ENCODE data around the gene TSKU.
A peak's percentile ranks its signal among the peaks of the same experiment; 100 is the strongest.

TSKU gene

GRCh38 chr11:76753449-76753848, 29.7 kb upstream of the TSKU start:
- DNase-seq: no peak

DNA sequence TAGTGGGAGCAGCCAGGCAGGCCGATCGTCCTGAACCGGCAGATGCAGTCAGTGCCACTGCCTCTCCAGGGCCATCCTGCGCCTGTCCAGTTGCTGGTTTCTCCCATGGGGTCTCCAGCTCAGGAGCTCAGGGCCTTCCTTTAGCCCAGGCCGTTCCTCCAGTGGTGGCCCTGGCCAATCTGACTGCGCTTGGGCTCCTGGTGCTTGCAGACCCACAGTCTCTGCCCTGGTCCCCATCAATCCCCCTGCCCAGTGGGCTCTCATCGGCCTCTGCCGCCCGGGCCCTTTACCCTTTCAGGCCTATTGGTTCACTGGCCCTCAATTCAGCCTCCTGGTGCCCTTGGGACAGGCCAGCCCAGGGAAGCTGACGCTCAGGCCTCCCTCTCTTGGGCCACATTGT, 29.2 kb upstream of the TSKU start:
- DNase-seq: no peak

- no peak for DNase-seq
Observed at GRCh38 chr11:76756341-76756741, 26.8 kb upstream of the TSKU start.

- DNase-seq: no peak
Observed at GRCh38 chr11:76758311-76758710, 24.8 kb upstream of the TSKU start.

DNA sequence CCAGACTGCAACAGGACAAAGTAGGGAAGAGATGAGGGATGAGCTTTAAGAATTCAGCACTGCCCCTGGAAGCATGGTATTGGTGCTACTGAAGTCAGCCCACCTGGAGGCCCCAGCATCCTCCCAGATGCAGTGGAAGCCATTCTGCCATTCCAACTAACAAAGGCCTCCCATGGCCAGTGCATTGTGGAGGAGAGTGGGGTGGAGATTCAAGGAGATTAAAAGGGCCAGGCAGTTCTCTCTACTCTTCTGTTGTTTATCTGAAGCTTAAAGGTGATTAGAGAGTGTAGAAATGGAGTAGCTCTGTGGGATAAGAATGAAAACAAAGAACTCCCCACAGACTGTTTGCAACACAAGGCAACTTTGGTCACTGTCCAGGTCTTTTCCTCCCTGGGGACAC, 24.1 kb upstream of the TSKU start:
- no peak for DNase-seq

- no peak for DNase-seq
Observed at GRCh38 chr11:76759517-76759916, 23.6 kb upstream of the TSKU start.

DNA sequence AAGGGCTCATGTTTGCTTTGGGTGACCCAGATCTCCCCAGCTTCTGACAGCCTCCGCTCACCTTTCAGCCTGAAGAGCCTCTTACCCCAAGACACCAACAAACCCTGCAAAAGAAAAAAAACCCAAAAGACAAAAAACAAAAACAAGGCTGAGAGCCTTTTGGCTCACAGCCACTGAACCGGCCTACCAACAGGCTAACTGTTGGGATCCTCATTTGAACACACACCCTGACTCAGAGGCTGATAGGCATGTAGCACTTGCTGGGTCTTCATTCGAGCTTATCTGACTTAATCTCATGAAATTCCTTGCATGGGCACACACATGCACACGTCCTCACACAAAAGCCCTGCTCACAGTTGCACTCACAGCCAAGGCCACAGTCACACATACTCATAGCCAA, 22.9 kb upstream of the TSKU start:
- DNase-seq: no peak

DNA sequence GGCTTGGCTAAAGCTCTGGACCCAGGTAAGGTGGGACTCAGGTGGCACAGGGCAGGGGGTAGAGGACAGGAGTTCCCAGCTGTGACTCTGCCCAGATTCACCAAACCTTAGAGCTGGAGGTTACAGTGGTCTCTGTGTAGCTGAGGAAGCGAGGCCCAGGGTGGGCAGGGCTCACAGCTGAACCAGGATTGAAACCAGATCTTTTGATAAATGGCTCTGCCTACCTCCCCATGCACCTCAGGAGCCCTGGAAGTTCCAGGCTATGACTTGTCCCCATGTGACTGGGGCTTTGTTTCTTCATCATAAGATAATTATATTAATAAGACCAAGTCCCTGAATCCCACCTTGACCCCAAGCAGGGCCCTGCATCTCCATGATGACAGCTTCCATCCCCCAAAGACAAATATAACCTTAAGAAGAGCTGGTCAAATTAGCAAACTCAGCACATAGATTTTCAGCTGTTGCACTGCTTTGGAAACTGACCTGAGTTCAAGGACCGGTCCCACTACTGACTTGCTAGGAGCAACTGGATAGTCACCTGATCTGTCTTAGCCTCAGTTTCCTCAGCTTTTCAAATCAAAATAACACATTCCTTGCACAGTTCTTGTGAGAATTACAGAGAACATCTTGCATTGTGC, 21.3 kb upstream of the TSKU start:
- DNase-seq: no peak

GRCh38 chr11:76762356-76762752, 20.8 kb upstream of the TSKU start:
- no peak for DNase-seq

- no peak for DNase-seq
Observed at GRCh38 chr11:76762867-76763572, 20.1 kb upstream of the TSKU start.

DNA sequence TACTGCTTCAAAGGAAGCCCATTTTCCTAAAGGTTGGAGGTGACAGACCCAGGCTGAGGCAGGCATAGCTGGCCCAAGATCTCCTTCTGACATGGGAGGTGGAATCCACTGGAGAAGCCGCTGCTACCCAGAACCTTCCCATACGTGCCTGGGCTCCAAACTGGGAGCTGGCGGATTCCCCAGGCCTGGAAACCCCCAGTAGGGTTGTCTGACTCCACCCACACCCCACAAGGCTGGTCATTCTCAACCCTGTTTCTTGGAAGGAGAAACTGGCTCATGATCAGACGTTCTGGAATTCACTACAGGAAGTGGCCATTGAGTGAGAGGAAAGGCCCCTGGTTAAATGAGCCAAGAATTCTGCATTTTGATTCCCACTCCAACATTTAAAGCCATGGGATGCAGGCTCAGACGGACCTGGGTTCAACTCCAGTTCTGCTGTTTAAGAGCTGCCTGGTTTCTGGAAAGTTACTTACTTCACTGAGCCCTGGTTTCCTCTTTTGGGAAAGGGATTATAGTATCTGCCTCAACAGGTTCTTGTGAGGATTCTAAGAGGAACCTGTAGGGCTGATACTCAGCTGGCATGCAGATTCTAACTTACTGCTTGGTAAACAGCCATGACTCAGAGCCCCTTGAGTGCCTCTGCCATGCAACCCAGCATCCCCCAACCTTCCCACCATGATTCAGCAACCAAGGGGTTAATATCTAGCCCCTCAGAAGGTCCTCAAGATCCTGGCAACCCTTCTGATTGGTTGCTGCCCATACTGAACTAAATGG, 19.4 kb upstream of the TSKU start:
- peak; percentile 67 for DNase-seq

- no peak for DNase-seq
Observed at GRCh38 chr11:76764941-76765665, 18.1 kb upstream of the TSKU start.

- DNase-seq: no peak
Observed at GRCh38 chr11:76765863-76766350, 17.2 kb upstream of the TSKU start.

GRCh38 chr11:76766521-76766920, 16.6 kb upstream of the TSKU start:
- DNase-seq: no peak

GRCh38 chr11:76767659-76768058, 15.5 kb upstream of the TSKU start:
- no peak for DNase-seq

- DNase-seq: no peak
Observed at GRCh38 chr11:76768088-76768908, 14.9 kb upstream of the TSKU start.

DNA sequence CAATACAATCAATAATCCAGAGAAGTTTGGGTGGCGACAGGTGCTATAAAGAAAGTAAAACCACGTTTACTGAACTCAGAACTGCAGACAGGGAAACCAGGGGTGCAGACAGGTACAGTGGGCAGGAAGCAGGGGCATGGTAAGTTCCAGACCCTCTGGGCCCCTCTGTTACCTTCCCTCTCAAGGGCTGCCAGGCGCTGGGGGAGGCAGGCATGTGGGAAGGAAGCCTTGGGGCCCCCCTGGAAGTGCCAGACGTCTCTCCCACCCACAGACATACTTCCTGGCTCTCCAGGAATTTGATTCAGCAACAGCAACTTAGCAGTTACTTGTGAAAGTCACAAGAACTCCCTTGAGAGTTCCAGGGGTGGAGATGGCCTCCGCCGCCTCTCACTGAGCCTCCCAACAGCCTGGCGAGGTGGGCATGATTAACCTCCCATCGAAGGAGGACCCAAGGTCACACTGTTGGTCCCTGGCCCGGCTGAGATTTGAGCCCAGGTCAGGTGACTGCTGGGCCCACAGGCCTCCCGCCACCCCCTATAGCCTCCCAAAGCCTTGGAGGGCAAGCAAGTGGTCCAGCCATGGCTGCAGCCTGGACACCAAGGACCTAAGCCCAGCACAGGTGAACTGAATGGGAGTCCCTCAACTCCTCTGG, 14.1 kb upstream of the TSKU start:
- DNase-seq: no peak

GRCh38 chr11:76769645-76770586, 13.2 kb upstream of the TSKU start:
- no peak for DNase-seq

DNA sequence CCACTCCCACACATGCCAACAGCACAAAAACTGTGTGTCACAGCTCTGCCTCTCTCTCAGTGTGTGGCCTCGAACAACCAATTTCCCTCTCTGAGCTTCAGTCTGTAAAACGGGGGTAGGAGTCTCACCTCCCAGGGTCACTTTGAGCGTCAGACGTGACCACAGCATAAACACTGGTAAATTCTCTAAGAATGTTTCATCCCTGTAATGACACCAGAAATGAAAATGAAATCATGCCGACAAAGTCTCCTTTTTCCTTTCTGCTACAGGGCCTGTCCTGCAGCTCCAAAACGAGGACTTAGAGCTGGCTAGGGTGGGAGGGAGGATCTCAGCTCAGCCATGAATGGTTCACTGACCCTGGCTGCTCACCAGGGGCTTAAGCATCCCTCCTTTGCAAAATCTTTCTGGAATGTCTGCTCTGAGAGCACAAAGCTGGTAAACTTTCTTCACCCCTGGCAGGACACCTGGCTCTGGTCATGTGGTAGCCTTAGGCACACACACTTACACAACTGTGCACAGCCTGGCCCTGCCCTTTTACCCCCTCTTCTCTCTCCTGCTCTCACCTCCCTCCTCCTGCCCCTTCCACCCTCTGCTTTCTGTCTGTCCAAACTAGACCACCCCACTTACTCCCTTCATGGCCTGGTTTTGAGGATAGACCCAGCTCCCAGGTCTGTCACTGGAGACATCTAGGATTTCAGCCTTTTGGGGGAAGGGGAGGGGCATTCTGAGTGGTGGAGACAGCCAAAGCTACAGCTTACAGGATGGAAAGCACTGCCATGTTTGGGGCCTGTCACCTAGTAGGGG, 12.3 kb upstream of the TSKU start:
- peak; percentile 76 for DNase-seq

Data from amniotic stem cell (primary cell).